HepG2 (cell line): Measurements from ENCODE around the gene MSI2. TPM values are rescaled to one million over a fixed set of nuclear protein-coding genes. Genes with fewer than 3 reads are reported as not detected.
A peak's percentile ranks its signal among the peaks of the same experiment; 100 is the strongest.

Experiments used
- FOXO1 ChIP-seq: sonication (generic); formaldehyde crosslinking; IDR thresholded peaks from 2 replicates; pipeline ENCODE4 v1.4.0; 2020; ENCODE audit warnings: missing genetic modification reagents
- GABPB1 ChIP-seq: IDR thresholded peaks from 2 replicates; pipeline ENCODE4 v1.6.1; 2016; ENCODE audit warnings: mild to moderate bottlenecking, missing genetic modification reagents, moderate library complexity, missing compliant biosample characterization
- HMG20B ChIP-seq: conservative IDR thresholded peaks from 2 replicates; pipeline ENCODE4 v1.6.1; 2016; ENCODE audit warnings: missing genetic modification reagents, missing compliant biosample characterization
- KDM2A ChIP-seq: sonication (generic); formaldehyde crosslinking; IDR thresholded peaks from 2 replicates; pipeline ENCODE4 v1.4.0; 2020; ENCODE audit warnings: low read depth, missing genetic modification reagents, borderline replicate concordance
- KDM5B ChIP-seq: sonication (generic); formaldehyde crosslinking; IDR thresholded peaks from 2 replicates; pipeline ENCODE4 v1.4.0; 2020; ENCODE audit warnings: missing genetic modification reagents, mild to moderate bottlenecking, borderline replicate concordance
- PITX1 ChIP-seq: sonication (generic); formaldehyde crosslinking; IDR thresholded peaks from 2 replicates; pipeline ENCODE4 v1.5.1; 2020; ENCODE audit warnings: mild to moderate bottlenecking, missing genetic modification reagents
- RAD21 ChIP-seq: fragments of 450-650 bp; formaldehyde crosslinking; IDR thresholded peaks from 2 replicates; pipeline ENCODE4 v1.5.0; 2020; ENCODE audit warnings: mild to moderate bottlenecking
- RXRA ChIP-seq: sonication (generic); formaldehyde crosslinking; IDR thresholded peaks from 2 replicates; pipeline ENCODE4 v1.5.1; 2020; ENCODE audit warnings: missing genetic modification reagents
- SIX1 ChIP-seq: sonication (generic); formaldehyde crosslinking; IDR thresholded peaks from 2 replicates; pipeline ENCODE4 v1.4.0; 2020; ENCODE audit warnings: missing genetic modification reagents, borderline replicate concordance
- SMAD1 ChIP-seq: sonication (generic); formaldehyde crosslinking; IDR thresholded peaks from 2 replicates; pipeline ENCODE4 v1.4.0; 2020; ENCODE audit warnings: missing genetic modification reagents, low read depth, mild to moderate bottlenecking, borderline replicate concordance
- SMARCE1 ChIP-seq: fragments of 450-650 bp; IDR thresholded peaks from 2 replicates; pipeline ENCODE4 v1.6.1; 2017; ENCODE audit warnings: borderline replicate concordance
- SP1 ChIP-seq, 2 experiments: fragments of 450-650 bp in 1 of 2; sonication (generic) in 1 of 2; formaldehyde crosslinking in 1 of 2; IDR thresholded peaks; 2 replicates each; pipeline versions ENCODE4 v1.4.0 to v1.6.1; 2016 to 2020; ENCODE audit warnings: missing genetic modification reagents in 1 of 2
- SP5 ChIP-seq: IDR thresholded peaks from 2 replicates; pipeline ENCODE4 v1.6.1; 2016; ENCODE audit warnings: low read depth, borderline replicate concordance
- STAG1 ChIP-seq: sonication (generic); formaldehyde crosslinking; IDR thresholded peaks from 2 replicates; pipeline ENCODE4 v1.4.0; 2020; ENCODE audit warnings: missing genetic modification reagents
- TARDBP ChIP-seq: sonication (generic); formaldehyde crosslinking; IDR thresholded peaks from 2 replicates; pipeline ENCODE4 v1.8.0; 2022; ENCODE audit warnings: mild to moderate bottlenecking, missing genetic modification reagents
- ZNF207 ChIP-seq: fragments of 450-650 bp; IDR thresholded peaks from 2 replicates; pipeline ENCODE4 v1.6.1; 2016; ENCODE audit warnings: antibody characterized with exemption, borderline replicate concordance
- ZNF350 ChIP-seq: sonication (generic); formaldehyde crosslinking; IDR thresholded peaks from 2 replicates; pipeline ENCODE4 v1.4.0; 2020; ENCODE audit warnings: mild to moderate bottlenecking, low read depth, missing genetic modification reagents, borderline replicate concordance
- ZNF567 ChIP-seq: sonication (generic); formaldehyde crosslinking; IDR thresholded peaks from 2 replicates; pipeline ENCODE4 v1.8.1; 2023; ENCODE audit warnings: mild to moderate bottlenecking, missing genetic modification reagents, borderline replicate concordance
- ZNF672 ChIP-seq: sonication (generic); formaldehyde crosslinking; IDR thresholded peaks from 2 replicates; pipeline ENCODE4 v1.8.1; 2022; ENCODE audit warnings: missing genetic modification reagents
- ZNF768 ChIP-seq: sonication (generic); formaldehyde crosslinking; IDR thresholded peaks from 2 replicates; pipeline ENCODE4 v1.4.0; 2020; ENCODE audit warnings: missing genetic modification reagents
- ZNF83 ChIP-seq: sonication (generic); formaldehyde crosslinking; IDR thresholded peaks from 2 replicates; pipeline ENCODE4 v1.4.0; 2020; ENCODE audit warnings: missing genetic modification reagents, mild to moderate bottlenecking, borderline replicate concordance
- polyA plus RNA-seq, 8 experiments: library from polyadenylated mRNA; depleted of rRNA in 3 of 8; stranded (reverse) in 7 of 8; unstranded in 1 of 8; fragments of >200 nt; fragmentation: Illumina TruSeq in 4 of 8; extraction: Trizol in 4 of 8; gene quantifications; 2 replicates each; pipeline versions ENCODE4 v1.2.1 to v1.2.3, GENCODE V29; 2011 to 2016; ENCODE audit warnings: low read depth in 4 of 8, missing spikeins in 1 of 8, mixed read lengths in 1 of 8; ENCODE audit not compliant: insufficient read depth in 1 of 8
- total RNA-seq, 5 experiments: library from RNA; depleted of rRNA; stranded (reverse); fragments of >200 nt; fragmentation: Illumina TruSeq; extraction: Trizol; gene quantifications; 2 replicates each; pipeline ENCODE4 v1.2.3, GENCODE V29; 2016; ENCODE audit warnings: low read depth in 1 of 5
- TF ChIP-seq, protein P1 (sequence below): IDR thresholded peaks from 2 replicates; pipeline ENCODE4 v1.6.1; 2016; ENCODE audit warnings: low read depth
- TF ChIP-seq, protein P2 (sequence below): sonication (generic); formaldehyde crosslinking; IDR thresholded peaks from 2 replicates; pipeline ENCODE4 v1.4.0; 2020; ENCODE audit warnings: missing genetic modification reagents, borderline replicate concordance

The MSI2 gene
- total and polyA plus RNA-seq, 2 of the 13 experiments (the other 11 are each of a cell fraction or from before 2014, with no cell fraction given), result 77.5 to 78.4 TPM

GRCh38 chr17:57671667-57672632, 415.6 kb downstream of the MSI2 start (continued):
- TF ChIP-seq SP1 (IDR thresholded peaks at IDR 0.05) (no peak), SP1 (CRISPR knock-in tag; IDR thresholded peaks at IDR 0.05) (0 out of 2 replicates have a peak, but pooled peaks have one; percentile 55), RXRA (CRISPR knock-in tag) (peak; percentile 69), ZNF207 (no peak), SP5 (CRISPR knock-in tag) (0 out of 2 replicates have a peak, but pooled peaks have one; percentile 39), ZNF768 (CRISPR knock-in tag) (peak; percentile 37; the same call in 1 of the 2 replicates), SIX1 (CRISPR knock-in tag) (no peak), ZNF350 (CRISPR knock-in tag) (peak; percentile 66; the same call in 1 of the 2 replicates), TARDBP (0 out of 2 replicates have a peak, but pooled peaks have one; percentile 23), SMAD1 (CRISPR knock-in tag) (peak; percentile 50; the same call in 1 of the 2 replicates), SMARCE1 (no peak), HMG20B (CRISPR knock-in tag) (no peak), ZNF672 (CRISPR knock-in tag) (0 out of 2 replicates have a peak, but pooled peaks have one; percentile 35), ZNF567 (0 out of 2 replicates have a peak, but pooled peaks have one; percentile 61), KDM2A (CRISPR knock-in tag) (peak; percentile 55; the same call in 1 of the 2 replicates), PITX1 (no peak), GABPB1 (CRISPR knock-in tag) (0 out of 2 replicates have a peak, but pooled peaks have one; percentile 25), ZNF83 (CRISPR knock-in tag) (peak; percentile 57; the same call in 1 of the 2 replicates), RAD21 (CRISPR knock-in tag) (peak; percentile 93), KDM5B (CRISPR knock-in tag) (0 out of 2 replicates have a peak, but pooled peaks have one; percentile 22), STAG1 (CRISPR knock-in tag) (peak; percentile 98), FOXO1 (peak; percentile 51; the same call in 1 of the 2 replicates)
- TF ChIP-seq, protein P1, sequence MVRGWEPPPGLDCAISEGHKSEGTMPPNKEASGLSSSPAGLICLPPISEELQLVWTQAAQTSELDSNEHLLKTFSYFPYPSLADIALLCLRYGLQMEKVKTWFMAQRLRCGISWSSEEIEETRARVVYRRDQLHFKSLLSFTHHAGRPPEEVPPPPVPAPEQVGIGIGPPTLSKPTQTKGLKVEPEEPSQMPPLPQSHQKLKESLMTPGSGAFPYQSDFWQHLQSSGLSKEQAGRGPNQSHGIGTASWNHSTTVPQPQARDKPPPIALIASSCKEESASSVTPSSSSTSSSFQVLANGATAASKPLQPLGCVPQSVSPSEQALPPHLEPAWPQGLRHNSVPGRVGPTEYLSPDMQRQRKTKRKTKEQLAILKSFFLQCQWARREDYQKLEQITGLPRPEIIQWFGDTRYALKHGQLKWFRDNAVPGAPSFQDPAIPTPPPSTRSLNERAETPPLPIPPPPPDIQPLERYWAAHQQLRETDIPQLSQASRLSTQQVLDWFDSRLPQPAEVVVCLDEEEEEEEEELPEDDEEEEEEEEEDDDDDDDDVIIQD (CRISPR knock-in tag), result 0 out of 2 replicates have a peak, but pooled peaks have one; percentile 31
- TF ChIP-seq, protein P2, sequence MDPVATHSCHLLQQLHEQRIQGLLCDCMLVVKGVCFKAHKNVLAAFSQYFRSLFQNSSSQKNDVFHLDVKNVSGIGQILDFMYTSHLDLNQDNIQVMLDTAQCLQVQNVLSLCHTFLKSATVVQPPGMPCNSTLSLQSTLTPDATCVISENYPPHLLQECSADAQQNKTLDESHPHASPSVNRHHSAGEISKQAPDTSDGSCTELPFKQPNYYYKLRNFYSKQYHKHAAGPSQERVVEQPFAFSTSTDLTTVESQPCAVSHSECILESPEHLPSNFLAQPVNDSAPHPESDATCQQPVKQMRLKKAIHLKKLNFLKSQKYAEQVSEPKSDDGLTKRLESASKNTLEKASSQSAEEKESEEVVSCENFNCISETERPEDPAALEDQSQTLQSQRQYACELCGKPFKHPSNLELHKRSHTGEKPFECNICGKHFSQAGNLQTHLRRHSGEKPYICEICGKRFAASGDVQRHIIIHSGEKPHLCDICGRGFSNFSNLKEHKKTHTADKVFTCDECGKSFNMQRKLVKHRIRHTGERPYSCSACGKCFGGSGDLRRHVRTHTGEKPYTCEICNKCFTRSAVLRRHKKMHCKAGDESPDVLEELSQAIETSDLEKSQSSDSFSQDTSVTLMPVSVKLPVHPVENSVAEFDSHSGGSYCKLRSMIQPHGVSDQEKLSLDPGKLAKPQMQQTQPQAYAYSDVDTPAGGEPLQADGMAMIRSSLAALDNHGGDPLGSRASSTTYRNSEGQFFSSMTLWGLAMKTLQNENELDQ (CRISPR knock-in tag), result no peak
